GM20000 (cell line): ENCODE measurements around the gene BCL7C.
"Not testable (repeated sequence)": the region's sequence is repeated elsewhere in the genome, so short reads cannot be mapped to it uniquely, and the experiment has no call there.

Experiments
- DNase-seq: peaks from one replicate; pipeline ENCODE4 v3.0.0; 2012; ENCODE audit warnings: low spot score
- CTCF ChIP-seq: IDR thresholded peaks from 2 replicates; pipeline ENCODE4 v1.5.1; 2012; ENCODE audit warnings: mild to moderate bottlenecking, control low read depth; ENCODE audit errors: extremely low read depth, missing control alignments

BCL7C gene

GRCh38 chr16:30893744-30894539, at the start of gene BCL7C:
BCL7C (minus strand) TSS chr16:30894077; CDS start chr16:30893944, 133 bp downstream.
- DNase-seq = peak; percentile 97
- TF ChIP-seq CTCF = peak; percentile 58

GRCh38 chr16:30942426-30942806, 48.5 kb upstream of the BCL7C start:
- no peak for DNase-seq

GRCh38 chr16:30941600-30942425, 47.9 kb upstream of the BCL7C start:
- TF ChIP-seq CTCF = peak; percentile 80
- peak; percentile 91 for DNase-seq

More at GRCh38 chr16:30942426-30942806, 48.5 kb upstream of the BCL7C start:
- TF ChIP-seq CTCF = no peak

- DNase-seq = not testable (repeated sequence)
Observed at GRCh38 chr16:30939571-30939970, 45.7 kb upstream of the BCL7C start.

GRCh38 chr16:30937692-30938091, 43.8 kb upstream of the BCL7C start:
- no peak for TF ChIP-seq CTCF
- DNase-seq = no peak

GRCh38 chr16:30934827-30935557, 41.1 kb upstream of the BCL7C start:
- TF ChIP-seq CTCF = peak; percentile 51
- DNase-seq = no peak

- DNase-seq = no peak
- TF ChIP-seq CTCF = no peak
Observed at GRCh38 chr16:30931068-30931650, 37.3 kb upstream of the BCL7C start.
